NCI-H2171 treated with DMSO at 0.1 percent for 48 hours (cell line): ENCODE measurements around the gene MACROH2A1.
A peak's percentile ranks its signal among the peaks of the same experiment; 100 is the strongest.

Experiments
- DNase-seq: peaks from one replicate; lab custom pipeline; 2025; lab: John Stamatoyannopoulos, UW

The MACROH2A1 gene

DNA sequence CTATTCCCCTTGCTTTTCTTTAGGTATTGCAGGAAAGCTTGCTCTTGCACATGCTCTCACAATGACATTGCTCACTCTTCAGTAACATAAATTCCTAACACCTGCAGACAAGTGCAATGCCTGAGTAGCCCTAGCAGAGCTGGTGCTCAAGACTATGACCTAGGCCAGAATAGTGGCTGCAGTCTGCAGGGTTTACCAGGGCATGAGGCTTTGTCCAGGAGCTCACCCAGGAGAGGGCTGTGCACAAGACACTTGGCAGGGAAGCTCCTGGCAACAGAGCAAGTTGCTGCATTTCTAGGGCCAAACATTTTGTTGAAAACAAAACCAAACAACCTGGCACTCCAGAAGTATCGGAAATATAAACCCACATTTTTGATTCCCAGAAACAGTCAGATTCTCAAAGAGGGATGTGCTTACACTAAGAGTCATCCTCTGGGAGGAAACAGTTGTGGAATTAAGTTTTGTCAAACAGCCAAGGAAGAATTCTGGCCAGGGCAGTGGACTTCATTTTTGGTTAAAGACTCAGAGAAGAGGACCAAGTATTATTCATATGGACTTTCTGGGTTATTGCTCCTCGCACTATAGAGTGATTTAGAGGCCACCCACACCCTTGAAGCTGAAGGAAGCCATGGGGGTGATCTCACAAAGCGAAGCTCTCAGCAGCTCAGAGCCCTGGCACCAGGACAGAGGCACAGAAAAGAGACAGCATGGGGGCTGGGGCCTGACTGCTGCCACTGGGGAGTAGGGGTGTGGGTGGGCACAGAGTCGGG, 44.9 kb downstream of the MACROH2A1 start:
- DNase-seq: no peak

DNA sequence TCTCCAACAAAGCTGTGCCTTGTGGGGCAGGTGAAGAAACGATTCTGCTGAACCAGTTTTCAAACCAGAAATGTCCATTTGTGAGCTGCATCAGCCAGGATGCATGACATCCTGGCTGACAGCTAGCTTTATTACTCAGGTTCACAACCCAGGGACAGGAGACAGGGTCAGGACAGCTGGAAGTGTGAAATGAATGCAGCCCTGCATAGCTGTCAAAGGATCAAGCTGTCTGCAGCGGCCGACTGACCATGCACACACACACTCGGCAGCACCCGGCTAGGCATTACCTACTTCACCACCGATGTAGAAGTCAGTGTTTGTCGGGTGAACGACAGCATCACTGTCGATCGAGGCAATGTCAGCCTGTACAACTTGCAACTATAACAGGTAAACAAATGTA, 48.5 kb downstream of the MACROH2A1 start:
- DNase-seq: no peak

DNA sequence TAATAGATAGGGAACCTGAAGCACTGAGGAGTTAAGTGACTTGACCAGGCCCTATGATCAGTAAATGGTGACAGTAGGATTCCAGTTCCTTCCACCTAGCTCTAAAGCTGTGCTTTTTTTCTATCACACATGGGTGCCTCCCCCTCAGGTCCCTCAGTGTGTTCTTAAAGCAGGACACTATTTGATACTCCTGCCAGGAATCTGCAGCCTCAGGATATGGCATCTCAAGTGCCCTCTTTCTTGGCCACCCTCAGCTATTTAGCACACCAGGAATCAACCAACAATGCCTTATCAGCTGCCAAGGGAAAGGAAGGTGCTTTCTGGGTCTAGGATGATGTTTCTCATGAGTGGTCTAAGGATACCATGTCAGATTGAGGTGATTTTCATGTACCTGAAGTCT, 49.1 kb downstream of the MACROH2A1 start:
- DNase-seq: no peak

DNA sequence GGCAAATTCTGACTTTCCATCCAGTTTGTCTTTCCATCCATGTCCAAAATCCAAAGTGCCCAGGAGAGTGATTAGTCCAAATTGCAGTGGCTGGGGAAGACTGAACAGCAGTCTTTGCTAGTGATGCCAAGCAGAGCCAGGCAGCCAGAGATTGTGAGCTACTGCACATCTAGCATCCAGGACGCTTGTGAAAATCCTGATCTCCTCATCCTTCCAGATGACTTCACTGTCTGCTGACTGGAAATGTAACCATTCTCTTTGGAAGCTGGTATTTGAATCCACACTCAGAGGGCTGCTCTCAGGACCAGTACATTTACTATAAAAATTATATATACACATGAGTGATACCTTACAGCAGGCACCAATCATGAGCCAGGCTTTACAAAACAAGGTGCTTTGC, 49.6 kb downstream of the MACROH2A1 start:
- no peak for DNase-seq

DNA sequence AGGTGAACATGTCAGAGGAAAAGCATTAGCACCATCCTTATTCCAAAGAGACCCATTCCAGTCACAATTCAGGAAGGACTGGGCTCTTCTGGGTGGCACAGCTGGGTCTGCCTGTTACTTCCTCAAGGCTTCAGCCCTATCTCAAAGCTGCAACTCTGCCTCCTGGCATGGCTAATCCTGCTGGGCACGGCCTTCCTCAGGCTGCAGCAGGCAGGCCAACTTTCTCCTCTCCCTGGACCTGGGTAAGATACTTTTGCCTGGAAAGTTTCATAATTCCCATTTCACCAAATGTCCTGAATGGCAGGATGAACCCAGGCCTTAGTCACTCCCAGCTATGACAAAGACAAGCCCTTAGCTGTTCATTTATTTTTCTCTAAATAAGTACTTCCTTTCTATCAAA, 50.1 kb downstream of the MACROH2A1 start:
- DNase-seq: no peak

DNA sequence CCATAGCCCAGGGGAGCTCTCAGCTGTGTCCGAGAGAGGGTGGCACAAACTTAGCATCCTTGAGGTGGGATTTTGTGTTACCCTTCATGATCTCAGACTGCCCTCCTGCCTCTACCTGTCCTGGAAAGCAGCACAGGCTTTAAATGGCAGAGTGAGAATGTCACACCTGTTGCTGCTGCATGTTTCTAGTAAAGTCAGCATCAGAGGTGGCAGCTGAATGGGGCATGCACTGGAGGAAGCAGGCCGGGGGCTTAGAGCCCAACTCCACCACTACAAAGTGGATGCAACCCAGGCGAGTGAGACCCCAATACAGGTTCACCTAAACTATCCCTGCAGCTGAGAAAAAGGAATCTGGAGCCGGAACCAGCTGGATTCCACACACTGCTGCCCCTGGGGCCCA, 51.6 kb downstream of the MACROH2A1 start:
- no peak for DNase-seq

DNA sequence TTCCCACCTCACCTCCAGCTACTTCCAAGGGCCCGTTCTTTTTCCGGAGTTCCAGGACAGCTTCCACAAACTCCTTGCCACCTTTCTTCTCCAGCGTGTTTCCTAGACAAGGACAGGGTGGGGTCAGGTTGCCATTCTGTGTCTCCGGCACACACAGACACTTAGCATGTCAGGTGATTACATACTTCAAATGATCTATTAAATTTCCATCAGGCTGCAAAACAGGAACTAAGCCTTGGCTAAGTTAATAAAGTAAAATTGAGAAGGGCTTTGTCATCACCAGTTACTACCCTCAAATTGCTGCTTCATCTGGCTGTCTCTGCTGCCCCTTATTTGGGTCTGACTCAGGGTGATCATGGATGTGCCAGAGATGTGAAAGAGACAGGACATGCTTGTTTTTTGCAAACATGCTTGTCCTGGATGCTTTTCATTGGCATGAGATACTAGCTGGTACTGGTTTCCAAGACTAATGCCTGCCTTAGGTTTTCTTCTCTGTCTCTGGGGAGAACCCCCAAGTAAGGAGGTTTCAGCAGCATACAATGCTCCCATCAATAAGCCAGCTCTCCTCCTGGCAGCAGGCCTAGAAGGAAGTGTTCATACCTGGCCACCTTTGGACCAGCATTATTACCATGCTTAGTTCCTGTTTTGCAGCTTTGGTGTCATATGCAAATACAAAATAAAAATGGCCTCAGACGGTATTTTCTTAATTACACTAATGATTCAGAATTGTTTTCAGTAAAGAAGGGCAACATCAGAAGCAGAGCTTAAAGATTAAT, 52.9 kb downstream of the MACROH2A1 start:
- DNase-seq: no peak

DNA sequence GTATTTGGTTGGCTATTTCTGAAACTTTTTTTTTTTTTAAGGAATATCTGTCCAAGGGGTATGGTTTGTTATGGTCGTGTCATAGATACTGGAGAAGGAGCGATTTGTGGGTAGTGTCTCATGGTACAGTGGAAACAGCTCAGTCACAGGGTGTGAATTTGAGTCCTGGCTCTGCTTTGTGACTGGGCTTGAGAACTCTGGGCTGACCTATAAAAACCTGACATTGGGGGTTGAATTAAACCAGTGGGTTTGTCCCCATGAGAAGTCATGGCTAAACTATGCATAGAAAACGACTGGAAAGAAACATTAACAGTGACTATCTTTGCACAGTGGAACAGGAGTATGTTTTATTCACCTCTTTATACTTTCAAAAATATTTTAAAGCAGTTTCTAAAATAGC, 54.7 kb downstream of the MACROH2A1 start:
- DNase-seq: no peak

DNA sequence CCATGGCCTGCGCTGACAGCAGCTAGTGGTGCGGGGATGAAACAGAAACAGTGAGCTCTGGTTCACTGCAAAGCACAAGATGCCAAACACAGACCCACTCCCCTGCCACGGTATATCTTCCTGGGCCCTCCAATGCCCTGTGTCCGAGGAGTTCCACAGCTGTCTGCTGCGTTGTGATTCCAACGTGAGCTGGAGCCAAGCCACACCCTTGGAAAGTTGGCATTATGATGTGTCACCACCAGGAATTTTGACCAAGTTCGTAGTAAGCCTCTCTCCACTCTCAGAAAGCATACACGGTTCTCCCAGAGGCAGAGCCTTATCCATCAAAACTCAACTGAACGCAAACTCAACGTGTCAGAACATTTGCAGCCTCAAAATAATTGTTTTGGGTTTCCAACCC, 55.6 kb downstream of the MACROH2A1 start:
- DNase-seq: no peak

DNA sequence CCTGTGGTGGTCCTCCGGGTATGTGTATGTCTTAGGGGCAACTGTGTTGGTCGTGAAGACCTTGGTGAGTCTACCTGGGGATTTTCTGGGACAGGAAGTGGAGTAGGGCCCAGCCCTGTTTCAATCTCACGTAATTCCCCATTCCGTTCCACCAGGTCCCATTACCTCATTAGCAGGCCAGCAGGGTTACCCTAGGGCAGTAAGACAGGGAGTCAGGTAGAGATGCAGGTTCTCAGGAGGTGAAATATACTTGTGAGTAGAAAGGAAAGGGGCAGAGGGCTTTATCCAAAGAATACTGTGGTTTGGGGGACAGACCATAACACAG, 56.5 kb downstream of the MACROH2A1 start:
- DNase-seq: no peak

DNA sequence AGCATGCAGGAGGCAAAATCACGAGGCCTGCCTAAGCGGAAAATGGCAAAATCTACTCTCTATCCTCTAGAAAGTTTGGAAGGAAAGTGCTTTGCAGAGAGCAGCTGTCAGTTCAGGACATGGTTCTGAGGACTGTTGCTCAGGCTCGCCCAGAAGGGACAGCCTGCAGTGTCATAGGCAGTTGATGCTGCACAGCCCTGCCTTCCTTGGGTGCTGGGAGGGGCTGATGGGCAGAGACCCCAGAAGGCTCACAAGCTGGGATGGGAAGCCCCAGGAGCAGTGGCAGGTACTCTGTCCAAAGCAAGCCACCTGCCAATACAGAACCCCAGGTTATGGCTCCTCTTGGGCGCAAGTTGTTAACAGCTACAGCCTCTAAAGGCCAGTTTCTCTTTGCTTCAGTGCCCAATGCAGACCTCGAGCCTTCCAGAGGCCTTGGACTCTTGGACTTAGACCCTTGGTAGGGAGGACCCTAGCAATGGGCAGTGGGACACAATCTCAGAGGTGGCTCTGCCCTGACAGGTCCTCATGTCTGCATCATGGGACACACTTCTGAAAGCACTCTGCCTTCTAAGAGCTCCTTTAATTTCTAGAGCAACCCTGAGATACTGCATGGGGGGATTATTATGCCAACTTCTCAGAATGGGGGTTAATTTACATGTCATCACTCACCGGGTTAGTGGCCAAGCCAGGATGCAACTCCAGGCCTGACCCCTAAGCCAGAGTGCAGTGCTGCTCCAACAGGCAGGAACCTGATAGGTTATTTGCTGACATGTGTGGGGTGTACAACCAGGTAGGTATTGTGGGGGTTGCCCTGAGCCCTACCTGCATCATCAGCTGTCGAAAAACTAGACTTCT, 57.1 kb downstream of the MACROH2A1 start:
- DNase-seq: no peak

DNA sequence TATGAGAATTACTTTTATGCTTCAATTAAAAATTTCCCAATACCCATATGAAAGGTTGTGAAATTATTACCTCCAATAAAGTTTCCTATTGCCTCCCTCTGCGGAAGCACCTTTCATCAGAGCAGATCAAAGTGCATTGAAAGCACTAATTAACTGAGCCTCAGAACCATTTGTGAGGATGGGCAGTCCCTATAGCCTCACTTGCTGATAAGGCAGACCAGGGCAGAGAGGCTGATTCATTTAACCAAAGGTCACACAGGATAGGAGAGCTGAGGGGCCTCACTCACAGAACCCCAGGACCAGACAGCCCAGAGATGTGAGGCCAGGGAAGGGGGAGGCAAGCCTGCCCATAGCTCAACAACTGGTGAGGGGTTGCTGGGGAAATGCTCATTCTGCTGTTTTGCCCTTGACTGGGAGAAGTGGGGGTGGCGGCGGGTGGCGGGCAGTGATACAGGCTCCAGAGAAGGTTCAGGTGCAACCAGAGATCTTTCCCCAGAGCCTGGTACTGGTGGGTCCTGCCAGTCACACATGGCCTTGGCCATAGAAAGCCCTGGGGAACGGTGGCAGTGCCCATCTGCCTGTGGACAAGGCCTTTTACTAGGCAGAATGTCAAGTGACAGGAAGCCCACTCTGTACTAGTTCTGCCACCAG, 57.9 kb downstream of the MACROH2A1 start:
- DNase-seq: no peak

DNA sequence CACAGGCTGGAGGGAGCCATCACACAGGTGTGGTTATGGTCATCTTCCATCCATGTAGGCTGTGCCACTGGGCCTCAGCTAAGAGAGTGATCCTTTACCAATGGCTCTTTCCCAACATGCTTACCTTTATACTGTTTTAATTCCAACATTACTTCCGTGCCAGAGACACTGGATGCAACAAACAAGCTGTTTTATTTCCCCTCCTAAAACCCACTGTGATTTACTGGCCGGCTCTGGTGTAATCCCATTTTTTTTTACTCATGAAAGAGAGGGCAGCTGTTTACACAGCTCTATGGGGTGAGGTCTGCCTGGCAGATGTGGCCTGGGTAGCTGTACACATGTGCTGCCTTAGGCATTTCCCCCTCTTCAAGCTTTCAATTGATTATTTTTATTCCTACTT, 58.5 kb downstream of the MACROH2A1 start:
- no peak for DNase-seq

DNA sequence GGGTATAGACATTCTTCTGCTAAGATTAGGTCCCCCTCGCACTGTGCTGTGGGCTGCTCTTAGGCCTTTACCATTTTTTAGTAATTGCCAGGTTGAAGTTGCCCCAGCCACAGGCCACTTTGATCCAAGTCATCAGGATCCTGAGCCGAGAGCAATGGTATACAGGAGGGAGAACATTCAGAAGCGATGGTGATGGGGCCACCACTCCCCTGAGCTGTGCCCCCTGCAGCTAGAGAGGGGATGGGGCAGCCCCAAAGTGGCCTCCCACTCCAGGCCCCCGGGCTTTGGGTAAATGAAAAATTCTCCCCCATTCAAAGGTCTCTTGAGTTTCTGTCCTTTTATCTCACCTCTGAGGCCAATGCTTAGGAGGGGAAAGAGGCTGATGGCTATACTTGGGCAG, 59.4 kb downstream of the MACROH2A1 start:
- no peak for DNase-seq

DNA sequence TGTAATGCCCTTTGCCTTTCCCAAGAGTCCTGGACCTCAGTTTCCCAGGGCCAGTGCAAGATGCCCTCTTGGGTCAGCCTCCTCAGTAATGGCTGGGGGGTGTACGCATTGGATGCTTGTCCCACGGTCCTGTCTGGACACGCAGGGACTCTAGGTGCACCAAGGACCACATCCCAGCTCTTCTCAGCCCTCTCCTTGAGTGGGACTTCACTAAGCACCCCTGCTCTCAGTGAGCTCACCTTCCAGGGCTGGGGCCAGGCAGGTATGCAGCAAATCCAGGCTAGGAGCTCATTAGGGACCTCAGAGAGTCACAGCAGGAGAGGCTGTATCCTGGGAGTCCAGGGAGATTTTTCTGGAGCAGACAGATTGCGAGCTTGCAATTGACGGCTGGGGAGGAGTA, 59.8 kb downstream of the MACROH2A1 start:
- no peak for DNase-seq

DNA sequence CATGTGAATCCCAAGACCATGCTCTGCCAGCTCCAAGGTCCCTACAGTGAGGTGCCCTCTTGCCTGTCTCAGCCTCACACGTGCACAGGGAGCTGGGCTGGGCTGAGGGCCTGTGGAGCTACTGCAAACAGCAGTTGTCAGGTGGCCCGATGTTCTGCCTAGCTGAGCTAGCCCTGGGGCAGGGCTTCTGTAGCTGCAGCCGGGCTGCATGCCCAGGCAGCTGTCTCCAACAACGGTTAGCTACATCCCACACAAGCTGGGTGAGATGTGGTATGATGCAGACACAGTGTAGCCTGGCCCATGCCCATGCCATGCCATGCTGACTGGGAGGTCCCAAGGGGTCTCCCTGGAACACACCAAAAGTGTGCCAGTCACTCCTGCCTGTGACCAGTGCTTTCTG, 62.0 kb downstream of the MACROH2A1 start:
- DNase-seq: no peak

DNA sequence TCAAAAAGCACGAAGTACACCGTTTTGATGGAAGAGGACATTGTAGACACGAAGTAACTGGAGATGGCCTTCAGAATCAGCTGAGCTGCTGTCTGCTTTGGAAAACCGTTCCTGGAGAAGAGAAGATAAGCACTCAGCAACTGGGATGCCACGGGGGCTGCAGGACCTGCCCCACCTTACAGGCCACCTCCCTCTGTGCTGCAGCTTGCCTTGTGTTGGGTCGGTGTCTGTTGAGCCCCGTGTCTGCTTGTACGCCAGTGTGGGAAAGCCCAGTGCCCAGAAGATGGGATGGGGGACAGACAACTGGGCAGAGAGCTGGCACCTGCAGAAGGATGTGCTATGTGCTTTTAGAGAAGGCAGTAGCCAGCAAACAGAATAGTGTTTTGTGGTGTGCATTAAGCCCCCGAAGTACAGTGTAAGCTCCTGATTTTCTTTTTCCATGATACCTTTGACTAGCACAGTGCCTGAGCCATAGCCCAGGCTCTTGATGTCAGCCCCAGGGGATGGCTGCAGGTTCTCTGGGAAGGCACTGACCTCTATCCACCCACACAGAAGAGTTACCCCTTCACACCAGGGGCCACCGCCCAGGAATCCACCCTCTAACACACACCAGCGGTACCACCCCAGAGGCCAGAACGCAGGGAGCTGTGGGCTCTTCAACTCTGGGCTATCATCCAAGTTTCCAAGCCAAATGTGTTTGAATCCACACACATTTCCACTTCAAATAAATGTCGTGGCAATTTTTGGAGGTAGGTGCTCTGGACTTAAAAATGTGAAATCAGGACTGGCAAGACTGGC, 63.8 kb downstream of the MACROH2A1 start:
- no peak for DNase-seq

DNA sequence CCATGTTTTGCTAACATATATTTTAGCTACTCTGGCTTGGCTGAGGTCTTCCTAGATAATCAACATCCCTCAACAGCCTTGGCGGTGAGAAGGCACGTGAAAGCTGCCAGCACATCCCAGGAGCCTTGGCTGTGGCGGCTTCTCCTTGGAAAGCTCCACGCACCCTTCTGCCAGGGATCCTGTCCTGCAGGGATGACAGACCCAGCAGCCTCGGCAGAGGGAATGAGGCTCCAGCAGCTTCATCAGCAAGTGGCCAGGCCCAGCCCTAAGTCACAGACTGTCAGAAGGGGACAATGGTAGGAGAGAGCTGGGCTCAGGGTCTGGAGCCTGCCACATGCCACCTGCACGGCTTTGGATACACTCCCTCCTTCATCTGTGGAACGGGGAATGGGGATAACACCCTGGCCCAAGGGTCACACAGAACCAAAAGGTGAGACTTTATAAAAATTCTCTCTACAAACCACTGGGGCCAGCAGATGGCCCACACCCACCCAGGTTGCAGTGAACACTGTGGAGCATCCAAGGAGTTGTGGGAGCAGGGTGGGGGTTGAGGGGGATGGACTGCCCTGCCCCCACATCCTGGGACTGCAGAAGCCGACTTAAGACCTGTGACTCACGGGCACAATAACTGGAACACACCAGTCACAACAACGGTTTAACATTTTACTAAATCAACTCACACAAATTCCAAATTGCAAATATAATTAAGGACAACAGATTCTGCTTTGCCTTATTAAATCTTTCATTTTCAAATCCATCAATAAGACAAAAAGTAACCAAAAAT, 65.1 kb downstream of the MACROH2A1 start:
- no peak for DNase-seq

DNA sequence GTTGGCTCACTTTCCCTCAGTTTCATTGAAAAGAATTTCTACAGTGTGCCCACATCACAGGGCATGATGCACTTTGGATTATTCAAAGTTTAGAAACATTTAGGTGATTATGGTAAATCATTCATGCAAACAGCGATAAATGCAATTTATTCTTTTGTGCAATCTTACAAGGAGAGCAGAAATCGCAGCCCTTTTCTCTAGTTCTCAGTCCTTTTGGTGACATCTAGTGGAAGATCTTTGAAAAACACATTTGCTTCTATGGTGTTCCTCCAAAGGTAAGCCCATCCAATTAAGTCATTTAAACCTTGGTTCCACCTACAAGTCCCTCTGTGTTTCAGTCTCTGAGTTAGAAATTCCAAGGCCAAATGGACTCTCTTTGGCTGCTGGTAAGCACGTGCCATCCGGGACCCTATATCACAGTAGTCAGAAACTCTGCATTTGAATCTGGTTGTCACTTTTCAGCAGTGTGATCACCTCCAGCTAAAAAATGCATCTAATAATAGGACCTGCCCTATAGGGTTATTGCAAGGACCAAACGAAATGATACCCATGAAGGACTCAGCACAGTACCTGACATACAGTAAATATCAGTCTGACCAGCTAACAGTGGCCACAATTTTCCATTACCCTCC, 66.4 kb downstream of the MACROH2A1 start:
- DNase-seq: peak; percentile 48

DNA sequence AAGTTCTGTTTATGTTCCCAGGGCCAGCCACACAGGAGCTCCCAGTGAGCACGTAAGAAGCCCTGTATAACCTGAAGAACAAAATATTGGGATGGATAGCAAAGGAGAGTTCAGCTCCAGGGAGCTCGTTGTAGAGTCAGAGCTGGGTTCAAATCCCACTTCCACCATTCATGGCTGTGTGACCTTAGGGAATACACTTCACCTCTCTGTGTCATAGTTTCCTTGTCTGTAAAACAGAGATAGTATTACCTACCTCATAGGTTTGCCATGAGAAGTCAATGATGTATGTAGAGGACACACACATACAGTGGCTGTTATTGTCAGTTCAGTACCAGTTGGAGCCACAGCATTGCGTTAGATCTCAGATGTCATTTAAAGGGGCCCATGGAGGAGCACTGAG, 67.4 kb downstream of the MACROH2A1 start:
- DNase-seq: no peak
